Stimulated activated CD4-positive, alpha-beta T cell treated with anti-CD3 and anti-CD28 coated beads, Interleukin-4, amount 100 ng/mL, for 48 hours (primary cell): Measurements from ENCODE around the gene RHCG.

Source experiments
- DNase-seq, 2 donors: peaks; one replicate each; pipeline ENCODE4 v3.0.0-alpha.2; 2020; ENCODE audit warnings: low read depth in 2 of 2

The RHCG gene

GRCh38 chr15:89444241-89445225 lies 51.9 kb downstream of the RHCG start:
- no peak for DNase-seq

DNA sequence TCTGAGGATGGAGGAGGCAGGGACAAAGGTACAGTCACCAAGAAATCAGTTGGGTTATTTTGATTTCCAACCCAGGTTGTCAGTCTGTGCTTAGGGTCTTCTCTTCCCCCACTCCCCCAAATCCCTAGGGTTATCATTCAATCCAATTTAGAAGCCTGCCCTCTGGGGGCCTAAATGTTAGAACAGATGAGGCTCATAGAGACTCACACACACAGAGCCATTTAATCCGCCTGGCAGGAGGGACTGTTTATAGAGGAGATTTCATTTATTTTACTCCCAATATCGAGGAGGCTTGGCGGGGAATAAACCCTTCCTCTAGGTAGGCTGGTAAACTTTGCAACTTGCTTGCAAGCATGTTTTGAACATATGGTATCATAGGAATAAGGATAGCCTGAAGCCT lies 52.8 kb downstream of the RHCG start:
- no peak for DNase-seq

GRCh38 chr15:89442671-89443307 lies 53.6 kb downstream of the RHCG start:
- peak; percentile 53 to 69 for DNase-seq

DNA sequence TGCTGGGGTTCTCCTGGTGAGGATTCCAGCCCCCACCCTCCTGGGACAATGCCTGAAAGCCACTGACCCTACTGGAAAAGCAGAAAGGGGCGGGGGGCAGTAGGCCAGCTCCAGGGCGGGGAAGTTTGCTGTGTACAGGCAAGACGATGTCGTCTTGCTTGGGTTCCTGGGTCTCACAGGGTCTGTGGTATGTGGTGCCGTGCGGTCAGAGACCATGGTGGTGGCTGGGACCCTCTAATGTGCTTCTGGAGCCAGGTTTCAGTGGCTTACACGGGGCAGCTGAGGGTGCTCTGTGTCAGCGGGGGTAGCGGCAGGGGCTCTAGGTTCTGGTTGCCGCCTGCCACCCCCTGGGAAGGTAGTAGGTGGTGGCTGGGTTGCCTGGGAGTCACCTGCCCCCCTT lies 54.2 kb downstream of the RHCG start:
- DNase-seq, result no peak

GRCh38 chr15:89441295-89441812 lies 55.0 kb downstream of the RHCG start:
- DNase-seq, result no peak

DNA sequence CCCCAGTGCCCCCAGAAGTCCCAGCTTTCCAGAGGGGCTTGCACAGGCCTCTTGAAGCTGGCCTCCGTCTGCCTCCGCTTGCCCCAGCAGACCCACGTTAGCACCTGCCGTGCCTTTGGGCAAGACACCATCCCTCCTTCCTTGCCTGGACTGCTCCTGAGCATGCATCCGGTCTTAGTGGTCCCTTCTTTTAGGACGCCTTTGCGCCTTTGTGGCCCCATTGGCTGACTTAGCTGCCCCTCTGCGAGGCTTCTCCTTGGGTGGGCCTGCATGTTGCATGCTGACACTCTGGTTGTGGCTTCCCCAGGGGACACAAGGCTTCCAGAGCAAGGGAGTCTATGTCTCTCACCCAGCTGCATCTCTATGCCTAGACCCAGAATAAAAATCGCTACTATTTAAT lies 56.6 kb downstream of the RHCG start:
- DNase-seq, result no peak

DNA sequence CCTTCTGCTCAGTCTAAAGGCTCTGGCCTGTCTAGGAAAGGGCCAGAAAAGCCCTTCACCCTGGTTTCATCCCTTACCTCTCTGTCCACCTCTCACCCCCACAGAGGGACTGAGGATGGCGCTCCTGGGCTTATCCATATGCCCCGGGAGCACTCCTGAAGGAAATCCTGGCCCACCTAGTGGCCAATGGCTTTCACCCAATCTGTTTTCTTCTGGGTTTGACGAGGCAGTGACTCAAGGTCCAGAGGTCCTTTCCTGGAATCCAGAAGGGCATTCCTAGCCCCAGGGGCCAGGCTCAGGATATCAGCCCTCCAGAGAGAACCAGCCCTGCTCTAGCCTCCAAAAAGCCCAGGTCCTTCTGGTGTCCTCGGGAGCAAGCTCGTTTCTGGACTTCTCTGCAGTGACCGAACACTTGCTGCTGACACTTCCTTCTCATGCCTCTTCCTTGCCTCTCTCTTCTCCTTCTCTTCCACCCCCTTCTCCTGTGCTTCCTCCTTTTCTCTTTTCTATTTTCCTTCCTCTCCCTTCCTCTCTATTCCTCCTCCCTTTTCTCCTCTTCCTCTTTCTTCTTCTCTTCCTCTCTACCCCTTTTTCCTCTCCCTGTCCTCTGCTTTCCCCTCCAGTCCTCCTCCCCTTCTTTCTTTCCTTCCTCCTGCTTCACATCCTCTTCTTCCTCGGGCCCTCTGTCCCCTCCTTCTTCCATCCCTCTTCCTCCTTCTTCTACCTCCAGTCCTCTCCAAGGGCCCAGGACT lies 59.6 kb downstream of the RHCG start:
- no peak for DNase-seq

- no peak for DNase-seq
Observed at GRCh38 chr15:89435362-89435761, 61.0 kb downstream of the RHCG start.

DNA sequence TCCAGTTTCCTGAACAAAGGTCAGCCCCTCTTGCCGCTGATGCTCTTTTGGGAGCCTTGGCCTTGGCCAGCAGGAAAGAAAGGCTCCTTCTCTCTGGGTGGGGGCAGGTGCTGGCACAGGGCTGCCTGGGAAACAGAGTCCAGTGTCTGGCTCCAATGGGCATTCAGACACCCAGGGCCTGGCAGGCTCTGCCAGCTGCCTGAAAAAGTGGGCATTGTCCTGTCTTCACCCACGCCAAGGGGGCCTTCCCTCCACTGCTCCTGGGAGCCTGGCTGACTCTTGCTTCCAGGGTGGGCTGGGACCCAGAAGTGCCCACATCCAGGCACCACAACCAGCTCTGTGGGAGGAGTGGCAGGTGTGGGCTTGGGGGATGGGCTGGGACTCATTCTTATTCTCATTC lies 62.7 kb downstream of the RHCG start:
- no peak for DNase-seq

GRCh38 chr15:89430530-89431341 lies 65.6 kb downstream of the RHCG start:
- DNase-seq, result peak; percentile 82 to 98

- DNase-seq, result no peak
Observed at GRCh38 chr15:89429986-89430385, 66.4 kb downstream of the RHCG start.

DNA sequence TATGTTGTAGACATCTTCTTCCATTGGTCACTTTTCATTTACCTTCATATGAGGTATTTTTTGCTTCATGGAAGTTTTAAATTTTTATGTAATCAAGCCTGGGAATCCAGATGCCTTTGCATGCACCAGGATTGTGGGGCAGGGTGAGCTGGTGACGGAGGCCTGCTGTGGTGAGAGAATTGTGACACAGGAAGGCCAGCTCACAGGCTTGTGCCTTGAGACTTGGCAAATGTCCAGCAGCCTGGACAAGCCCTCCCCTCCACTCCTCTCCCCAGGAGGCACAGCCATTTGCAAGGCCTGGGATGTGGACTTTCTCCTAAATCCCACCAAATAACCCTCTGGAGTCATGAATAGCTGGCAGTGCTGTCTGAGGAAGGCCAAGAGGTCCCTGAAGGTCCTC lies 67.4 kb downstream of the RHCG start:
- DNase-seq, result no peak

- DNase-seq, result no peak
Observed at GRCh38 chr15:89428246-89428645, 68.1 kb downstream of the RHCG start.

DNA sequence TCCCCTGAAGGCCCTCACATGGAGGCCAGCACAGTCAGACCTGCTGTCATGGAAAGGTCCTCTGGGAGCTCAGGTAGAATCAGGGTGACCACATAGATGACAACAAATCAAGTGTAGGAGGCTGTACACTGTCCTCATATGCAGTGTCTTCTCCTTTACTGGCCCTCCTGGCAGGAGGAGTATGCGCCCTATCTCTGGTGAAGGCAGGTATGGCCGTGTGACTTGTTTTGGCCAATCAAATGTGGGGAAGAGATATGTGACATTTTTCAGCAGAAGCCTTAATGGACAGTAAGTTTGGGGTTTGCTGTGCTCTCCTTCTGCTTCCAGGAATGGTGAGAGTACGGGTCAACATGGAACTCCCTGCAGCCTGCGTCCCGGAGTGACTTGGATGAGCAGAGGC lies 69.9 kb downstream of the RHCG start:
- DNase-seq, result no peak

GRCh38 chr15:89423981-89424380 lies 72.4 kb downstream of the RHCG start:
- DNase-seq, result no peak
